Measurements from ENCODE around the gene CDH13.

CDH13 gene

GRCh38 chr16:82653550-82654511 lies 27.1 kb downstream of the CDH13 start:
- peak; percentile 46 for DNase-seq

DNA sequence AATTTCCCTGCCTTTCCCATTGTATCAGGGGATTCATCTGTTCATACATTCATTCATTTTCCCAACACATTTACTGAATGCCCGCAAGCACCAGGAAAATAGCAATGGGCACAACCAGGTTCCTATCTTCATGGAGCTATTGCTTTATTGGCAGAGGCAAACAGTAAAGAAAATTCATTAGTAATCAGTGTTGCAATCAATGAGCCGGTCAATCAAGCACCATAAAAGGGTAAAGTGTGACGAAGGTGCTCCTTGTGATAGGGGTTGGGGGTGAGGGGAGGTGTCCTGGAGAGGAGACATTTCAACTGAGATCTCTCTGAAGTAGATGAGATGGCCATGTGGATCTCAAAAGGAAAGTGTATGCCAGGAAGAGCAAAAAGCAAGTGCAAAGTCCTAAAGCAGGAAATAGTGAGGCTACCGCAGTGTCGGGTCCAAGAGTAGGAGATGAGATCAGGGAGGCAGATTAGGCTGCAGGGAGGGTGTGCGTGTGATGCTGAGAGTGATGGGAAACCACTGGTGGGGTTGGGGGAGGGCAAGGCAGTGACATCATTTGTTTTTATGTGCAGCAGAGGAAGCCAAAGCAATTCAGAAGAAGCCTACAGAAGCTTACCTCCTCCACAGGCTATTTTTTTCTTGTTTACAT lies 28.4 kb downstream of the CDH13 start:
- peak; percentile 77 for DNase-seq

GRCh38 chr16:82655720-82656490 lies 29.1 kb downstream of the CDH13 start:
- DNase-seq, result no peak

- DNase-seq, result no peak
These were observed 30.5 kb downstream of the CDH13 start for GRCh38 chr16:82657239-82657638.

GRCh38 chr16:82657786-82658185 lies 31.0 kb downstream of the CDH13 start:
- DNase-seq, result no peak

DNA sequence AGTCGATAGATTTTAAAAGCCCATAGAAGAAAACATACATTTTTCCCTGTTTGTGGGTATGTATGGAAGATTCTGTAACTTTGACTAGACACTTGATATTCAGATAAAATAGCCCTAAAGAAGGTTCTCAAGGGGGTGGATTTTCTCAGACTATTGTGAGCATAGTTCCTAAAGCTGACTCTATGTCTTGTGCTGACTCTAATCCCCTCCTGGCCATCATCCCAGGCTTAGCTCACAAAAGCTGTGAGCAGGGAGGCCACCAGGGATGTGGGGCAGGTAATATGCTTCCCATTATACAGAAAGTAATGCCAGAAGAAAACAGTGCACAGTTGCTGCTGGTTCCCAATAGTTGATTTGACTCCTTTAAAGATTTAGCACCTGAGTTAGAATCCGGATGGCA lies 32.0 kb downstream of the CDH13 start:
- DNase-seq, result no peak

GRCh38 chr16:82660075-82660645 lies 33.4 kb downstream of the CDH13 start:
- peak; percentile 42 for DNase-seq

- DNase-seq, result no peak
These were observed 34.2 kb downstream of the CDH13 start for GRCh38 chr16:82660966-82661365.

DNA sequence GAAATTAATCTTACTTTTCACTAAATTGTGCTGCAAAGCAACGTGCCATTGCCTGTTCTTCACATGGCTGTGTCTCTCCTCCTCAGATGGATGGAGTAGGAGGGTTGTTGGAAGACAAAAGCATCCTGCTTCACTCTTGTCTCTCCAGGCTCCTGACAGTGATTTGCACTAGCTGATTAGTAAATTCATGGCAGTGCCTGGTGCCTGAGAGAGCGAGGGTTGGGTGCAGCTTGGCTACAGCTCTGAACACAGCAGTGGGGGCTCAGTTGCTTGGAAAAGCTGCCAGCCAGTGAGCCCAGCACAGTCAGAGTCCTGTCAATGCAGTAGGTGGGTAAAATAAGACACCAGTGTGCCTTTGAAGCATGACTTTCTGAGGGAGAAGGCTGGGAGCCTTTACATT lies 37.4 kb downstream of the CDH13 start:
- DNase-seq, result no peak

DNA sequence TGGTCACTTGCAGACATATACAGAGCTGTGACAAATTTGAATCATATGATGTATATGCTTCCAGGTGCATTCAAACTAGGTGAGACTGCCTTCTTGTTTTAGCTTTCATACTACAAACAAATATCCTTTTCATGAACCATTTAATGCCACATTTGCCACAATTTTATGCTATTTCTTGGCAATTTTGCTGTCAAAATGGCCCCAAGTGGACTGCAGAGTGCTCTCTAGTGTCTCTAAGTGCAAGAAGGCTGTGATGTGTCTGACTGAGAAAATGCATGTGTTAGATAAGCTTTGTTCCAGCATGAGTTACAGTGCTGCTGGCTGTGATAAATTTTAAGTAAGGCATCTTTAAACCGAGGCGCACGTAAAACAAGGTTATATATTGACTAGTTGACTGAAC lies 38.3 kb downstream of the CDH13 start:
- DNase-seq, result no peak

DNA sequence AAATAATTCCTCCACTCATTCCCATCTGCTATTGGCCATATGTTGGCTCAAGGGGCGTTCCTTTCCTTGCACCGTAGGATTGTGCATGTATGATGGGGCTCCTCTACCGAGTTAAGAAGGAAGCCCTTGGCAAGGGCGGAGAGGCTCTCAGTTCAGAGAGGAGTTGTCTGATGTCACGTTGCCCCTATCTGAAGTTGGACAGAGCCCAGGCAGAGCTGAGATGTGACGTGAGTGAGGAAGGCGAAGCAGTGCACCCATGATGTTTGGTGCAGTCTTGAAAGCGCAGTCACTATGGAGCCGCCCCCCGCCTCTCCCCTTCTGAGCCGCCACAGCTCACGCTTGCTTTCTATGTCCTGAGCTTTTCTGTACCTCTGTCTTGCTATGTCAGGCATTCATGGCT lies 40.7 kb downstream of the CDH13 start:
- DNase-seq, result no peak

DNA sequence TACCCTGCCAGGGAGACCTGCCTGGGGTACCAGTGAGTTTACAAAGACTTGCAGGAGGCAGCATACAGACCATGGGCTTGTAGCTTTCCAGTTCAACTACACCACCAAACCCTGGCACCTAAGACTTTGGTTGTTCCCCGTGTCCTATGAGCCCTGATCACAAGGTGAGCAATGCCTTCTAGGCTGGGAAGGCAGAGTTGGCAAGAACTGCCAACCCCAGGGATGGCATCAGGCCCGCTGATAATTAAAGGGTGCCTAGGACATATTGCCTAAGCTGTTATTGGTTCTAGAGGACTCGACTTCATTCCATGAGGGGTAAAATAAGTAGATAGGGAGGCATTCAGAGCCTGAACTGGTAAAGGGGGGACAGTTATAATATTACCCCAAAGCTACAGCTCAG lies 41.3 kb downstream of the CDH13 start:
- DNase-seq, result no peak

DNA sequence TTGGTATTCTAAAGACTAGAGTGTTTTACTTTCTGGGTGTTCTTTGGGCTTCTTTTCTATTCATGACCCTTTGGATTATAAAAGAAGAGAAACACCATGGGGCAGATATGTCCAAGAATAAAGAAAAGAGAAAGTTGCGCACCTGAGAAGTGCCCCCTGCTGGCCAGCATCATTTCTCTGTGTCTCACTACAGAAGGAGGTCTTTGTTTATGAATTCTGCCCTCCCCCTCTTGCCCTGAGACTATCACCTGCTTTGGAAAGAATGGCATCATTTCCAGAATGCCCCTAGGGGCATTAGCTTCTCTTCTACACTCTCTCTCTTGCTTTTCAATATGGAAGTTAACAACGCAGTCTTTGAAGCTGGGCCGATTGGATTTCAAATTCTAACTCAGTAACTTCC lies 45.0 kb downstream of the CDH13 start:
- no peak for DNase-seq

GRCh38 chr16:82672676-82673075 lies 45.9 kb downstream of the CDH13 start:
- no peak for DNase-seq

- no peak for DNase-seq
These were observed 48.5 kb downstream of the CDH13 start for GRCh38 chr16:82675300-82675699.

DNA sequence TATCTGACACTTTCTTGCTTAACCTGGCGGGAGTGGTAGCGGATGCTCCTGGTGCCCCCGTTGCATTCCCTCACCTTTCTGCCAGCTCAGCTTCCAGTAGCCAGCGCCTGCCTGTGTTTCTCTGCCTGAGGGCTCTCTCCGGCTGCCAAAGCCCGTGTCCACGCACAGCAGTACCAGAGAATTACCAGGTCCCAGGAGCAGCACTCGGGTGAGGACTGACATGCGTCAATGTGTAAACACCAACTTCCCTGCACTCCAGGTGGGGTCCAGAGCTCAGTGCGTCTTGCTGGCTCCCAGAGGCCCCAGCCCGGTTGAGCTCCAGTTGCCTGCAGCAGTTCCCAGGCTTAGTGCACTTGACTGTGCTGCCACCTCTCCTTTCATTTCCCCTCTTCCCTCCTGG lies 54.8 kb downstream of the CDH13 start:
- DNase-seq, result no peak

GRCh38 chr16:82682767-82683166 lies 56.0 kb downstream of the CDH13 start:
- no peak for DNase-seq

GRCh38 chr16:82684256-82684655 lies 57.5 kb downstream of the CDH13 start:
- DNase-seq, result no peak

DNA sequence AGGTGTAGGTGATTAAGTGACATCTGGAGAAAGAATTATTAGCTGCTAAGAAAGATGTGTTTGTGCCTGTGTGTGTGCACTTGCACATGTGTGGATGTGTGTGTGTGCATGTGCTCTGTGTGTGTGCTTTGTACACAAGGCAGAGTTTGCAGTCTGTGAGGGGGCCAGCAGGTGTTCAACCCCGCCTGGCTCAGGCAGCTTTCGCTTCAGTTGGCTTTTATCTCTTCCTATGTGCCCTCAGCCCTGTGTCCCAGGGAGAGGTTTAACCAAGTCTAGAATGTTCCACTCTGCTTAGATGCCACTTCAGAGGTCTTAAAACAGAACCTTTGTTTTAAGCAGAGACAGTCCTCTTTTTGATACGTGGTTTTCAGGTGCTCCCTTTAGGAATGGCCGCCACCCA lies 58.8 kb downstream of the CDH13 start:
- DNase-seq, result no peak

DNA sequence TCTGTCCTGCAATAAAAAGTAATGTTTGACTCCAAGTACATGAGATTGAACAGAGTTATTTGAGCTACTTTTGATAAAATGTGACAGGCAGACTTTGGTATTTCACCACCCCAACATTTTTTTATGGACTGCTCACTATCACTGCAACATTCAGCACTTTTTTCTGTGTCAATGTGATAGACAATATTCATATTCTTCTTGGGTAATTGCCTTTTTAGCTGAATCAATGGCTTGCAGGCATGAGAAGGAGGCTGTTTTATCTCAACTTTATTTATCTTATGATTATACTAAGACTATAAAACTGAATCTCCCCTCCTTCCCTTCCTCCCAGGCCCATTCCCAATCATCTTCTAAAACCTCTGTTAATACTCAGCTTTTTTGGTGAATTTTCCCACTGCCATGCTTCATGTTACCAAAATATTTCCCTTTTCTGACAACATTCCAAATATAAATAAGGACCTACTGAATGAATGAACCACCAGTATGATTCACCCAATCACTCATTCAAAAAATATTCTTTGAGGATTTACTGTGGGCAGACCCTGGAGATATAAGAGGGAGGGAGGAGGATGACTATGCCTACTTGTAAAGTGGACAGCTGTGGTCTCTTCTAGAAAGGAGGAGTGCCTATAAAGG lies 67.6 kb downstream of the CDH13 start:
- no peak for DNase-seq

- no peak for DNase-seq
These were observed 69.0 kb downstream of the CDH13 start for GRCh38 chr16:82695806-82696205.

GRCh38 chr16:82699260-82699659 lies 72.5 kb downstream of the CDH13 start:
- no peak for DNase-seq
